Esophagus squamous epithelium (tissue), 5 donors: ENCODE results near the gene ANO2. TPM values are rescaled to one million over a fixed set of nuclear protein-coding genes. Genes with fewer than 3 reads are reported as not detected.
A peak's percentile ranks its signal among the peaks of the same experiment; 100 is the strongest.

Source experiments
- DNase-seq: peaks from one replicate; lab custom pipeline; 2025; lab: John Stamatoyannopoulos, UW
- H3K27ac ChIP-seq, 4 donors: fragments of 200-600 bp; sonication (generic); one replicate each; pipeline ENCODE4 v1.5.1; 2016 to 2019; ENCODE audit warnings: mild to moderate bottlenecking in 1 of 4
- H3K27me3 ChIP-seq, 4 donors: fragments of 200-600 bp; sonication (generic); 1 replicate in 3 of 4; 2 replicates in 1 of 4; pipeline versions ENCODE4 v1.5.1 to v1.6.0; 2017 to 2021; ENCODE audit warnings: antibody characterized with exemption in 1 of 4
- H3K36me3 ChIP-seq, 3 donors: fragments of 200-600 bp; sonication (generic); one replicate each; pipeline ENCODE4 v1.5.1; 2016 to 2019
- H3K4me1 ChIP-seq, 3 donors: fragments of 200-600 bp; sonication (generic); one replicate each; pipeline ENCODE4 v1.5.1; 2017 to 2019
- H3K4me3 ChIP-seq, 4 donors: fragments of 200-600 bp; sonication (generic); 1 replicate in 3 of 4; 2 replicates in 1 of 4; pipeline ENCODE4 v1.5.1; 2016 to 2019; ENCODE audit warnings: mild to moderate bottlenecking in 2 of 4, moderate library complexity in 1 of 4
- H3K9me3 ChIP-seq, 3 donors: fragments of 200-600 bp; sonication (generic); one replicate each; pipeline ENCODE4 v1.5.1; 2016 to 2019
- CTCF ChIP-seq, 6 experiments: fragments of 450-650 bp in 4 of 6; fragments of 200-600 bp in 2 of 6; sonication (generic) in 2 of 6; IDR thresholded peaks; one replicate each; pipeline ENCODE4 v1.5.1; 2016 to 2019; ENCODE audit warnings: antibody characterized with exemption in 6 of 6, mild to moderate bottlenecking in 4 of 6, moderate library complexity in 4 of 6
- POLR2A ChIP-seq, 4 donors: fragments of 450-650 bp; IDR thresholded peaks; one replicate each; pipeline ENCODE4 v1.6.1; 2017; ENCODE audit warnings: antibody characterized with exemption in 4 of 4, mild to moderate bottlenecking in 4 of 4, moderate library complexity in 3 of 4
- WGBS, 2 donors: methylation state at CpG; one replicate each; pipeline ENCODE4 v1.1.5; 2018; 5-methylcytosine and 5-hydroxymethylcytosine counted together
- intact Hi-C: fragments of 100-400 bp; cut with DNase I; formaldehyde crosslinking; loops from one replicate; pipeline ENCODE4 v1.15.0; 2022
- total RNA-seq, 4 donors: library from RNA; depleted of rRNA; stranded (reverse); fragments of >200 nt; gene quantifications; one replicate each; pipeline ENCODE4 v1.1.0, GENCODE V29; 2016
- donor health status: DM: yes; HTN: yes; CAD: no.

Gene ANO2
- total RNA-seq, 4 donors from 2014 or later, result 0.49 to 11.8 (median 3.1) TPM

DNA sequence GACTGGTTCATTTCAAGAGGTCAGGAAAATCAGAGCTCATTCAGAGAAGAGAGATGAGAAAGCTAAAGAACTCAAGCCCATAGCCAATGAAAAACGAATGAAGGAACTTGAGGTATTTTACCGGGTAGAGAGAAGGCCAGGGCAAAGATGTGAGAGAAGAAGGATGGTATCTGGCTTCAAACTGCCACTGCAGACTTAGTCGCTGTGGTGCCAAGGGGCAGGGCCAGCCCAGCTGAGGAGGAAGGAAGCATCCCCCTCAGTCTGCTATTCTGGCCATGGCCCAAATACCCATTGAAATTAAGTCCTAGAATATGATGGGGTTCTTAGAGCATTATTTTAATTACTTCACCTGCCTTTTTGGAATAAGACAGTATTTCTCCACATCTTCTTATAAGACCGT lies 69.2 kb downstream of the ANO2 start:
- Histone ChIP-seq H3K36me3 (no peaks in the 10 kb centered on the region), H3K9me3 (no peaks in the 10 kb centered on the region), H3K4me3 (no peak overlapping the region), H3K4me1 (no peaks in the 10 kb centered on the region), H3K27me3 (peaks cover 0 to 17% (median 0%) of the 10 kb centered on the region in 4 donors), H3K27ac (no peak overlapping the region)
- WGBS, 2 donors, result 69 to 82% methylated on average over 4 of the region's 4 CpGs
- TF ChIP-seq CTCF (IDR thresholded peaks at IDR 0.05) (no peak), POLR2A (IDR thresholded peaks at IDR 0.05) (no peak)
- no peak for DNase-seq
- intact Hi-C loops, result no loop called here

- intact Hi-C loops, result no loop called here
- no peaks in the 10 kb centered on the region for H3K4me1 ChIP-seq
- H3K4me3 ChIP-seq, result no peak overlapping the region
- H3K27ac ChIP-seq, result no peak overlapping the region
- H3K9me3 ChIP-seq, result no peaks in the 10 kb centered on the region
- 81 to 84% methylated on average over 8 of the region's 8 CpGs for WGBS, 2 donors
- TF ChIP-seq CTCF (IDR thresholded peaks at IDR 0.05), result no peak
- no peak for TF ChIP-seq POLR2A (IDR thresholded peaks at IDR 0.05)
- DNase-seq, result no peak
- peaks cover 0 to 17% (median 0%) of the 10 kb centered on the region in 4 donors for H3K27me3 ChIP-seq
- no peaks in the 10 kb centered on the region for H3K36me3 ChIP-seq
Measured at GRCh38 chr12:5874514-5874913, 70.5 kb downstream of the ANO2 start.

GRCh38 chr12:5873281-5873919 lies 71.7 kb downstream of the ANO2 start:
- H3K9me3 ChIP-seq, result no peaks in the 10 kb centered on the region
- WGBS, 2 donors, result 80 to 94% methylated on average over 2 to 3 of the region's 10 CpGs
- no peak for DNase-seq
- intact Hi-C loops, result no loop called here
- H3K4me1 ChIP-seq, result no peaks in the 10 kb centered on the region
- H3K36me3 ChIP-seq, result no peaks in the 10 kb centered on the region
- H3K27me3 ChIP-seq, result peaks cover 0 to 19% (median 0%) of the 10 kb centered on the region in 4 donors
- H3K4me3 ChIP-seq, result no peak overlapping the region
- no peak for TF ChIP-seq CTCF (IDR thresholded peaks at IDR 0.05)
- TF ChIP-seq POLR2A (IDR thresholded peaks at IDR 0.05), result no peak
- H3K27ac ChIP-seq, result no peak overlapping the region

DNA sequence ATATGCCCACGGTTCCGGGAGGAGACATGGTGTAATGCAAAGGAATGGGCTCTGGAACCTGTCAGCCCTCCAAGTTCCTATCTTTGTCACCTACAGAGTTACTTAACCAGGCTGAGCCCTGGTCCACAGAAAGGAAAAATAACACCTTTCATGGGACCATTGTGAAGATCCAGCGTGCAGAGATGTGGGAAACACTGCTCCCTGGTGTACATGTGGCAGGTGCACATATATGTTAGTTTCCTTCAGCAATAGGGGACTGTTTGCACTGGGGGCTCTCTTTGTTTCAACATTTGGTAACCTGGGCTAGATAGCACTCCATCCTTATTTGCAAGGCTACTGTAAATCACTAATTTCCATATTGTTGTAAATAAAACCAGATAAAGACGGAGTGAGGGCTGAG lies 72.3 kb downstream of the ANO2 start:
- Histone ChIP-seq H3K4me1 (no peaks in the 10 kb centered on the region), H3K27ac (no peak overlapping the region), H3K27me3 (peaks cover 0 to 22% (median 0%) of the 10 kb centered on the region in 4 donors), H3K4me3 (no peak overlapping the region), H3K9me3 (no peaks in the 10 kb centered on the region), H3K36me3 (no peaks in the 10 kb centered on the region)
- no peak for DNase-seq
- TF ChIP-seq CTCF (IDR thresholded peaks at IDR 0.05) (peak in 2 of 6 experiments; percentile 15 to 31), POLR2A (IDR thresholded peaks at IDR 0.05) (no peak)
- WGBS, 2 donors, result 72 to 74% methylated on average over 4 of the region's 4 CpGs
- intact Hi-C loops, result no loop called here

DNA sequence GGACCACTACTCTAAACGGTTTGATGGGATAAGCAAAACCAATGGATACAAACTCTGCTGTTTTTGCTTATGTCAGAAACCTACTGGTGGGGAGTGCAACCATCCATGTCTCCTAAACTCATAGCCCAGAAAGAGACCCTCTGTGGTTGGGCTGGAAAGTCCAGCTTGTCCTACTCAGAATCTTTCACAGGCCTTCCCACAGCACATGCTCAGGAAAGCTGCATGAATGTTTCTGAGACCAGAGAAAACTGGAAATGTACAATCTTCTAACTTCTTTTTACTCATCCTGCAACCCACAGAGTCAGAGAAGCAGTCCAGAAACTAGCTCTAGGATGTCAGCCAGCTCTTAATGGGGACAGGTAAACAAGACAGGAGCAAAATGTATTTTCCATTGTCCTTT lies 73.3 kb downstream of the ANO2 start:
- Histone ChIP-seq H3K27me3 (peaks cover 0 to 22% (median 0%) of the 10 kb centered on the region in 4 donors), H3K36me3 (no peaks in the 10 kb centered on the region), H3K9me3 (no peaks in the 10 kb centered on the region), H3K27ac (no peak overlapping the region), H3K4me3 (no peak overlapping the region), H3K4me1 (no peaks in the 10 kb centered on the region)
- 79 to 85% methylated on average over 1 of the region's 1 CpG for WGBS, 2 donors
- TF ChIP-seq POLR2A (IDR thresholded peaks at IDR 0.05) (no peak), CTCF (IDR thresholded peaks at IDR 0.05) (no peak)
- intact Hi-C loops, result no loop called here
- DNase-seq, result no peak
